GM19397 (cell line): ENCODE data around the gene SPATA1.
"Not testable (repeated sequence)": the region's sequence is repeated elsewhere in the genome, so short reads cannot be mapped to it uniquely, and the experiment has no call there.

Source experiments
- ATAC-seq: cut with Tn5 transposase; IDR thresholded peaks from one replicate; pipeline ENCODE4 v1.9.1; 2021; ENCODE audit warnings: mild to moderate bottlenecking, moderate library complexity; ENCODE audit not compliant: unreplicated experiment

SPATA1 gene

DNA sequence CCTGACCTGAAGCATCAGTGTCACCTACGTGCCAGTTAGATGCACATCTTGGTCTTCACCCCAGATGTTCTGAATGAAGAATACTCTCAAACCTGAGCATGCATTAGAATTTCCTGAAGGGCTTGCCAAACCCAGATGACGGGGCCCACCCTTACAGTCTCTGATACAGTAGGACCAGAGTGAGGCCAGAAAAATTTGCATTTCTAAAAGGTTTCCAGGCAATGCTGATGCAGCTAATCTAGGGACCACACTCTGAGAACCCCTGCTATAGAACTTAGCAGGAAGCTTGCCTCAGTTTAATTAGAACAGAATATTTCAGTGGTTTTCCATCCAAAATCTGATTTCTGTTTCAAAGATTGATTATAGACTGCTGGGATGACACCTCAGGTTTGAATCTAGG is 77.9 kb downstream of the SPATA1 start:
- ATAC-seq = no peak

DNA sequence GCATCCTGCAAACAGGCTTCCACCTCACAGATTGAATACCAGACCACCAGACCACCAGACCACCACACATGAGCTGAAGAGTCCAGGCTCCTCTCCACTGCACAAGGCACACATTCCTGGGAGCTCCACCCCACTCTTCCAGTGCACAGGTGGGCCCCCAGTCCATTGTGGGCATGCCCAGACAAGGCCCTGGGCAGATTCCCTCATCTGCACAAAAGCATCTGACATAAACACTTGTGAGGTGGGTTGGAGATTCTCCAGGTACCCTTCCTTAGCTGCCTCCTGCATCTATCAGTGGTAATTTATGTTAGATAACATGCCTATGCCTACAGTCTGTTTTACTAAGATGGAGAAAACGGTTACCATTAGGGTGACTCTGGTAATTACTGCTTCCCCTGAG is 79.6 kb downstream of the SPATA1 start:
- no peak for ATAC-seq

DNA sequence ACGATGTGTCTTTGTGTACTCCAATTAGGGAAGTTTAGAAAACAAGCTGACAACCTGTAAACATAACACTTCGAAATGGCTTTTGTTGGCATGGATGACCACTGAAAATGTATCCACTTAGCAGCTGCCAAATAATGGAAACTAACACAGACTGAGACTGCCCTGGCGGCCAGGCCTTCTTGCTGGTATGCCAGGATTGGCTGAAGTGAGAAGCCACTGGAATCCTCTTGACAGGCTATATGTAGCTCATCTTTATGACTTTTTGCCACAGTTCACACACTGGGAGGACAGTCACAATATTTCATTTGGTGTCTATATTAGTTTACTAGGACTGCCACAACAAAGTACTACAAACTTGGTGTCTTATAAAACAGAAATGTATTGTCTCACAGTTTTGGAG is 80.9 kb downstream of the SPATA1 start:
- no peak for ATAC-seq

- ATAC-seq = not testable (repeated sequence)
Measured at GRCh38 chr1:84594959-84595358, 88.8 kb downstream of the SPATA1 start.

DNA sequence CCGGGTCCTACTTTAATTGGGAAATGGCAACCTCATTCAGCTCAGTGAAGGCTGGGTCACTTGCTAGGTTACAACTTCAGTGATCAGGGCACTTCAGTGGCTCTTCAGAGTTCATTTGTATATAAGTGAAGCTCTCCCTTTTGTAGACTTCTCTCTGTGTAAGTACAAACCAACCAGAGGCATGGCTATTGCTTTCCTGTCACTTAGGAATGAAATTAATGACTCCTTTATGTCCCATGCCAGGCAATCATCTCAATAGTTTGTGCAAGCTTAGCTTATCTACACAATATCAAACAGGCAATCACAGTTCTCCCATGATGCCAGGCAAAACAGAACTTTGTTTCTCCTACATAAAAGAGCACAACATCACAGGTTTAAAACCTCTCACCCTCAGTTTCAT is 90.8 kb downstream of the SPATA1 start:
- ATAC-seq = no peak

DNA sequence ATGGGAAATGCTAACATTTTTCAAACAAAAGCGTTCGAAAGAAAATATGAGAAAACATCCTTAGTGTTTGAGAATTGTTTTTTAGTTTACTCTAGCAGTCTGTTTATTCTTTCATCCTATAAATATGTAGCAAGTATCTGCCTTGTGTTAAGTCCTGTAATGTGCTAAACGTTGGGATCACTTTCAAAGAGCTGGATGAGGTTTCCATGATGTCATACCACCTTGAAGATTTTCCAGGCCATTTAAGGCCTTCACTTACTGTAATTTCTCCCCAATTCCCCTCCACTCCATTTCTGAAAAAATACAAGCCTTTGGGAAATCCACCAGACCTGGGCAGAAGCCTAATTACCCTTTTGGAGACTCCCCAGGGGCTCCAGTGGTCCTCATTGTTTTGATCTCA is 92.2 kb downstream of the SPATA1 start:
- no peak for ATAC-seq

- ATAC-seq = peak; percentile 63
Measured at GRCh38 chr1:84598846-84599741, 92.9 kb downstream of the SPATA1 start.

DNA sequence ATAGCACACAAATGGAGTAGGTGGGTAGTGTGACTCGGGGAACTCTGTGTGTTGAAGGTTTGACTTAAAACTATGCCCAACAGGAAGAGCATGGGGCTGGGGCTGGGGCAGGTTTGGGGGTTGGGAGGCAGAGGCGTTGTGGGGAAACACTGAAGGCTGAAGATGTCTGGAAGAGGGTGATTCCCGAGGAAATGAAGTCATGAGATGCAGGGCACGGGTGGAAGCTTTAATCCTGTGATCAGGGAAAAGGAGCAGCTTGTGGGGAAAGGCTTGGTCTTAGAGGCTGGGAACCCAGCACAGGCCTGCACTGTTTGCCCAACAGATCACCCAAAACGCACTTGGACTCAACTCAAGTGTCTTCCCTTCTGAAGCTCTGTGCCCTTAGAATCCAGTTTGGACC is 94.6 kb downstream of the SPATA1 start:
- ATAC-seq = no peak

- no peak for ATAC-seq
Measured at GRCh38 chr1:84603223-84603622, 97.0 kb downstream of the SPATA1 start.

- ATAC-seq = no peak
Measured at GRCh38 chr1:84603941-84604830, 98.0 kb downstream of the SPATA1 start.

GRCh38 chr1:84605157-84605556 is 99.0 kb downstream of the SPATA1 start:
- no peak for ATAC-seq

GRCh38 chr1:84606977-84607376 is 100.8 kb downstream of the SPATA1 start:
- ATAC-seq = no peak

- no peak for ATAC-seq
Measured at GRCh38 chr1:84611091-84611490, 104.9 kb downstream of the SPATA1 start.

DNA sequence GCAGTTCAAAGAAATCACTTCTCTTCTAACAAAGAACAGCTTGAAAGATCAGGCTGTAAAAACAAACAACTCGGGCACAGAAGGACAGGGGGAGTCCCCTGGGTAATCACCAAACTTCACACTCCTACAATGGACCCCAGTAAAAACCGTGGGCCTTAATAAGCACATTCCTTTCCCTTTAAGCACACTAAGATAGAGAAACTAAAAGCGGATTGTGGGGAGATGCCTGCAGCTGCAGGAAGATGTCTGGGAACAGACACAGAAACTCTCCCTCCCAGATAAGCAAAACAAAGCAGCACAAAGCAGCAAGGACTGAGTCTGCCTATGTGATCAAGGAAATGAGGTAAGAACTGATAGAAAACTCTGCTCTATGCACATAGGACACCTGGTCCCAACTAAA is 105.6 kb downstream of the SPATA1 start:
- no peak for ATAC-seq

DNA sequence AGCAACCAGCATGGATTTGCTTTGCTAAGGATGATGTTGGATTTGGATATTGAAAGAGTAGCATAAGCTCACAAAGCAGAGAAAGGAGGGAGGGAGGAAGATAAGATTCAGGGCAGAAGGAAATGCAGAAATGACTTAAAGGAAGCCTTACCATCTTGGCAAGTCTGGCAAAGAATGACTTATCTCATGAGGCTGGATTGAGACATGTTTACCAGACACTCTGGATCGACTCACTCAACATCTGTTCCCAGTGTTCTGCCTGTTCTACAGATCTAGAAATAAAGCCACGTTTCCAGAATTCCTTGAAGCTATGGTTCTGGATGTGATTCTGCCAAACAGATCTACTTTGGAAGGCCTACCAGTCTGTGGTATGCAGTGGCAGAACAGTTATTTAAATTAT is 106.8 kb downstream of the SPATA1 start:
- no peak for ATAC-seq

DNA sequence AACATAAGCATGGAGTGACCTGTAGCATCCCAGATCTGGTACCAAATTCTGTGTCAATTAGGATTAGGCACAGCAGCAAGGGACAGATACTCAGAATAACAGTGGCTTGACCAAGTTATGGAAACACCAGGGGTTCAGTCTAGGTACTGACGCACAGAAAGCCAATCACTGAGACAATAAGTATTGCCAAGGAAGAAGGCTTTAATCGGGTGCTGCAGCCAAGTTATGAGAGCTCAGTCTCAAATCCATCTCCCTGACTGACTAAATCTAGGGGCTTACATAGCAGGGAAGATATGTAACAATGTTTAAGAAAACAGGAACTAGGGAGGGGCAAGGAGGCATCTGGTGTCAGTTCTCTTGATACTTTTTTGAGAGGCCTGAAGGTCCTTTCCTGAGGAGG is 107.7 kb downstream of the SPATA1 start:
- ATAC-seq = no peak

DNA sequence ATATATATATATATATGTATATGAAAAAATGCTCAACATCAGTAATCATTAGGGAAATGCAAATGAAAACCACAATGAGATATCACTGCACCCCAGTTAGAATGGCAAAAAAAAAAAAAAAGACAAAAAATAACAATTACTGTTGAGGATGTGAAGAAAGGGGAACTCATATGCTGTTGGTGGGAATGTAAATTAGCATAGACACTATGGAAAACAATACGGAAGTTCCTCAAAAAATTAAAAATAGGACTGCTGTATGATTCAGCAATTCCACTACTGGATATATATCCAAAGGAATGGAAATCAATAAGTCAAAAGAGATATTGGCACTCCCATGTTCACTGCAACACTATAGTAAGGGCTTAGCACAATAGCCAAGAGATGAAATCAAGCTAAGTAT is 109.6 kb downstream of the SPATA1 start:
- no peak for ATAC-seq
